H1 (cell line): ENCODE results near the gene ASTN2. TPM values are rescaled to one million over a fixed set of nuclear protein-coding genes. Genes with fewer than 3 reads are reported as not detected.

Source experiments
- CTCF ChIA-PET: fragments of 300-600 bp; sonication (Branson Sonifier 250); formaldehyde crosslinking; loops from one replicate; lab custom pipeline; 2021; ENCODE audit not compliant: partially characterized antibody; lab: Charles Lee
- POLR2A ChIA-PET: fragments of 300-600 bp; sonication (Branson Sonifier 250); formaldehyde crosslinking; loops from one replicate; lab custom pipeline; 2021; ENCODE audit warnings: inconsistent platforms; ENCODE audit not compliant: partially characterized antibody; lab: Charles Lee
- DNase-seq, 2 experiments: peaks; one replicate each; pipeline versions ENCODE4 v3.0.0 to v3.0.0-alpha.2; 2010 to 2022; ENCODE audit warnings: low spot score in 2 of 2, low read depth in 1 of 2, mixed read lengths in 1 of 2
- FAIRE-seq: peaks from 2 replicates; lab custom pipeline; 2011; peaks lifted over from hg19 to GRCh38; lab: Jason Lieb, UNC
- H2AFZ ChIP-seq: 2 replicates; pipeline ENCODE4 v1.8.1; 2012; ENCODE audit warnings: low read length, inconsistent platforms
- H2AK5ac ChIP-seq: 2 replicates; pipeline ENCODE4 v1.6.1; 2013; ENCODE audit warnings: low read depth, low read length
- H2BK120ac ChIP-seq: replicated peaks from 2 replicates; pipeline ENCODE3; 2013; ENCODE audit warnings: low read depth, low read length, inconsistent platforms
- H2BK12ac ChIP-seq: 2 replicates; pipeline ENCODE4 v1.6.1; 2013; ENCODE audit warnings: low read depth, low read length
- H2BK15ac ChIP-seq: 2 replicates; pipeline ENCODE4 v1.6.1; 2013; ENCODE audit warnings: low read length
- H2BK20ac ChIP-seq: 2 replicates; pipeline ENCODE4 v1.6.1; 2013; ENCODE audit warnings: low read length
- H2BK5ac ChIP-seq: 2 replicates; pipeline ENCODE4 v1.6.1; 2013; ENCODE audit warnings: low read depth, low read length
- H3K14ac ChIP-seq: 2 replicates; pipeline ENCODE4 v1.6.1; 2013; ENCODE audit warnings: inconsistent platforms; ENCODE audit not compliant: insufficient read length
- H3K18ac ChIP-seq: 2 replicates; pipeline ENCODE4 v1.6.1; 2013; ENCODE audit warnings: low read length; ENCODE audit errors: extremely low read depth
- H3K23ac ChIP-seq: 2 replicates; pipeline ENCODE4 v1.6.1; 2013; ENCODE audit warnings: inconsistent platforms; ENCODE audit not compliant: insufficient read length
- H3K23me2 ChIP-seq: 2 replicates; pipeline ENCODE4 v1.6.1; 2013; ENCODE audit warnings: low read depth, low read length
- H3K27ac ChIP-seq: 2 replicates; pipeline ENCODE4 v1.6.1; 2011; ENCODE audit warnings: low read depth, low read length, inconsistent platforms
- H3K27me3 ChIP-seq, 4 experiments: replicated peaks in 1 of 4; 1 replicate in 1 of 4; 2 replicates in 3 of 4; pipeline versions ENCODE4 v1.6.1 to v1.8.1; 2011 to 2013; ENCODE audit warnings: low read length in 3 of 4, mild to moderate bottlenecking in 3 of 4, inconsistent platforms in 2 of 4, mixed read lengths in 2 of 4, moderate library complexity in 1 of 4; ENCODE audit not compliant: control insufficient read depth in 3 of 4, insufficient read depth in 3 of 4; ENCODE audit errors: extremely low read depth in 1 of 4
- H3K36me3 ChIP-seq, 4 experiments: 2 replicates each; pipeline versions ENCODE4 v1.6.1 to v1.8.1; 2011 to 2013; ENCODE audit warnings: mild to moderate bottlenecking in 4 of 4, low read length in 3 of 4, moderate library complexity in 2 of 4, control low read depth in 1 of 4, inconsistent platforms in 1 of 4; ENCODE audit not compliant: insufficient read depth in 4 of 4, control insufficient read depth in 2 of 4
- H3K4ac ChIP-seq: replicated peaks from 2 replicates; pipeline ENCODE3; 2013; ENCODE audit warnings: low read length, low read depth, mixed read lengths, inconsistent platforms; ENCODE audit not compliant: insufficient read length
- H3K4me1 ChIP-seq, 4 experiments: replicated peaks in 1 of 4; 1 replicate in 1 of 4; 2 replicates in 3 of 4; pipeline versions ENCODE4 v1.6.1 to v1.8.1; 2011 to 2013; ENCODE audit warnings: low read length in 3 of 4, inconsistent platforms in 2 of 4, mixed read lengths in 1 of 4; ENCODE audit not compliant: insufficient read depth in 4 of 4, control insufficient read depth in 3 of 4
- H3K4me2 ChIP-seq, 2 experiments: 2 replicates each; pipeline versions ENCODE4 v1.6.1 to v1.8.1; 2011 to 2013; ENCODE audit warnings: low read depth in 2 of 2, low read length in 2 of 2, control low read depth in 1 of 2, inconsistent platforms in 1 of 2, mild to moderate bottlenecking in 1 of 2; ENCODE audit not compliant: insufficient read depth in 1 of 2
- H3K4me3 ChIP-seq, 4 experiments: fragments of 200-600, 300-600 bp in 1 of 4; sonication (generic), shearing (Covaris generic), sonication (Bioruptor Twin) in 1 of 4; 2 replicates each; pipeline versions ENCODE4 v1.5.1 to v1.8.1; 2011 to 2016; ENCODE audit warnings: low read length in 4 of 4, low read depth in 3 of 4, control low read depth in 2 of 4, inconsistent platforms in 2 of 4, mild to moderate bottlenecking in 2 of 4, mixed read lengths in 1 of 4, moderate library complexity in 1 of 4; ENCODE audit not compliant: insufficient read depth in 2 of 4; ENCODE audit errors: extremely low read depth in 1 of 4
- H3K56ac ChIP-seq: replicated peaks from 2 replicates; pipeline ENCODE3; 2013; ENCODE audit warnings: low read depth, mild to moderate bottlenecking, mixed read lengths, low read length, inconsistent platforms; ENCODE audit not compliant: insufficient read length
- H3K79me1 ChIP-seq: 2 replicates; pipeline ENCODE4 v1.6.1; 2013; ENCODE audit warnings: low read depth, low read length, control low read depth
- H3K79me2 ChIP-seq, 2 experiments: 2 replicates each; pipeline versions ENCODE4 v1.6.1 to v1.8.1; 2012 to 2013; ENCODE audit warnings: low read length in 2 of 2, mild to moderate bottlenecking in 2 of 2, inconsistent platforms in 1 of 2; ENCODE audit not compliant: insufficient read depth in 2 of 2, control insufficient read depth in 1 of 2
- H3K9ac ChIP-seq, 4 experiments: replicated peaks in 1 of 4; 1 replicate in 1 of 4; 2 replicates in 3 of 4; pipeline versions ENCODE4 v1.6.1 to v1.8.1; 2011 to 2013; ENCODE audit warnings: low read depth in 3 of 4, low read length in 3 of 4, control low read depth in 2 of 4, mild to moderate bottlenecking in 2 of 4, moderate library complexity in 2 of 4, inconsistent platforms in 1 of 4; ENCODE audit errors: extremely low read depth in 1 of 4
- H3K9me3 ChIP-seq, 2 experiments: 2 replicates each; pipeline versions ENCODE4 v1.6.1 to v1.8.1; 2012 to 2013; ENCODE audit warnings: mild to moderate bottlenecking in 2 of 2, moderate library complexity in 2 of 2, control low read depth in 1 of 2, inconsistent platforms in 1 of 2, low read depth in 1 of 2, low read length in 1 of 2, mixed read lengths in 1 of 2; ENCODE audit not compliant: insufficient read depth in 2 of 2
- H4K20me1 ChIP-seq, 2 experiments: replicated peaks in 1 of 2; 2 replicates each; pipeline versions ENCODE3 to v1.8.1; 2011 to 2013; ENCODE audit warnings: inconsistent platforms in 2 of 2, low read length in 2 of 2, mild to moderate bottlenecking in 1 of 2; ENCODE audit not compliant: insufficient read depth in 2 of 2, control insufficient read depth in 1 of 2
- H4K5ac ChIP-seq: 2 replicates; pipeline ENCODE4 v1.6.1; 2013; ENCODE audit warnings: low read length, low read depth, mixed read lengths, inconsistent platforms; ENCODE audit not compliant: insufficient read length
- H4K8ac ChIP-seq: 2 replicates; pipeline ENCODE4 v1.8.0; 2013; ENCODE audit warnings: mild to moderate bottlenecking, moderate library complexity, low read length, inconsistent platforms; ENCODE audit not compliant: insufficient read depth; ENCODE audit errors: extremely low read depth
- H4K91ac ChIP-seq: replicated peaks from 2 replicates; pipeline ENCODE3; 2013; ENCODE audit warnings: low read length, mixed read lengths, inconsistent platforms; ENCODE audit not compliant: insufficient read length
- CHD1 ChIP-seq: IDR thresholded peaks from 2 replicates; pipeline ENCODE4 v1.6.1; 2012; ENCODE audit warnings: low read depth, low read length, improper control_type of control experiment
- EGR1 ChIP-seq: IDR thresholded peaks from 2 replicates; pipeline ENCODE4 v1.6.1; 2011; ENCODE audit warnings: low read depth, low read length, borderline replicate concordance
- PHF8 ChIP-seq: fragments of 200-600 bp; sonication (generic); conservative IDR thresholded peaks from 2 replicates; pipeline ENCODE4 v1.7.1; 2012; ENCODE audit warnings: low read depth, mild to moderate bottlenecking, inconsistent platforms, low read length, moderate library complexity
- SIRT6 ChIP-seq: IDR thresholded peaks from one replicate; pipeline ENCODE4 v1.7.1; 2012; ENCODE audit warnings: low read length, inconsistent platforms
- SRF ChIP-seq: IDR thresholded peaks from 2 replicates; pipeline ENCODE4 v1.6.1; 2011; ENCODE audit warnings: mild to moderate bottlenecking, low read depth, low read length, moderate library complexity
- WGBS, 2 experiments: shearing (Covaris generic) in 1 of 2; methylation state at CpG; one replicate each; pipeline versions ENCODE4 v1.1.6 to v1.1.7; 2013 to 2015; ENCODE audit warnings: low lambda C conversion rate in 2 of 2, mixed read lengths in 2 of 2, inconsistent platforms in 1 of 2, low coverage in 1 of 2, missing lambda C conversion rate in 1 of 2; ENCODE audit not compliant: insufficient replicate concordance in 2 of 2, insufficient coverage in 1 of 2, insufficient read length in 1 of 2; ENCODE audit errors: extremely low coverage in 1 of 2, missing lambda C conversion rate in 1 of 2; 5-methylcytosine and 5-hydroxymethylcytosine counted together
- polyA plus RNA-seq, 7 experiments: library from polyadenylated mRNA; depleted of rRNA in 3 of 7; stranded (reverse) in 5 of 7; unstranded in 2 of 7; fragments of >200 nt in 5 of 7; fragments of 200-250 nt in 2 of 7; gene quantifications; 1 replicate in 5 of 7; 2 replicates in 1 of 7; 4 replicates in 1 of 7; pipeline versions ENCODE4 v1.2.1 to v1.2.3, GENCODE V29; 2011 to 2013; ENCODE audit warnings: missing spikeins in 2 of 7, mixed read lengths in 2 of 7
- total RNA-seq: library from RNA; stranded (reverse); fragmentation: NEBNext Ultra II Directional; extraction: Animal tissue kit (Norgen Biotek cat#: 25700); gene quantifications from 2 replicates; pipeline ENCODE4 v1.2.1, GENCODE V29; 2021

ASTN2 gene
- total and polyA plus RNA-seq, 2 of the 8 experiments (the other 6 are each of a cell fraction or from before 2014, with no cell fraction given) = 8.2 to 13.7 TPM

DNA sequence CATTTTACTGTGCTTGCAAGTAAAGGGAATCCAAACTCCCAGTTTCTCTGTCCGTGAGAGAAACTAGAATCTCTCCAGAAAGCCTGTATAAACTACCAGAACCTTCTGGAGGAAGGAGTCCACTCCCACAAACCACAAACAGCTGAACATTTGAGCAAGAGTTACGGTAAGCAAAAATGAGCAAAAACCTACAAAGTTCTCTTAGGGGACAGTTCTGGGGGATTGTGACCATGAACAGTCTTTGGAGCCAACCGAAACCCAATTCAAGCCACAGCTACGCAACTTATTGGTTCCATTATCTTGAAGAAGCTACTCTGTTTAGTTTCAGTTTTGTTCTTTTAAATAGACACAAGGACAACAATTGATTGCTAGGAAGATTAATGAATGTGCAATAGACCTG is 330.6 kb downstream of the ASTN2 start:
- Histone ChIP-seq H3K27ac (no peak overlapping the region), H2BK12ac (no peak overlapping the region), H4K5ac (no peak overlapping the region), H4K20me1 (no peaks in the 10 kb centered on the region), H3K23ac (no peak overlapping the region), H3K4me2 (no peak overlapping the region), H3K56ac (no peak overlapping the region), H3K79me2 (no peaks in the 10 kb centered on the region), H3K9me3 (no peaks in the 10 kb centered on the region), H2AFZ (no peak overlapping the region), H3K27me3 (no peaks in the 10 kb centered on the region; a peak in 2 of 7 replicates), H3K14ac (no peak overlapping the region), H2BK120ac (no peak overlapping the region), H3K4me3 (no peak overlapping the region), H2BK15ac (no peak overlapping the region), H3K4ac (no peak overlapping the region), H3K18ac (no peak overlapping the region), H3K4me1 (peaks cover 0 to 18% (median 12%) of the 10 kb centered on the region in 4 experiments; a peak in 5 of 7 replicates), H3K23me2 (no peaks in the 10 kb centered on the region), H2BK20ac (no peak overlapping the region), H4K8ac (no peak overlapping the region), H3K9ac (no peak overlapping the region), H4K91ac (no peak overlapping the region), H3K79me1 (no peaks in the 10 kb centered on the region), H3K36me3 (no peaks in the 10 kb centered on the region), H2BK5ac (no peak overlapping the region), H2AK5ac (no peak overlapping the region)
- DNase-seq (no peak), FAIRE-seq (no peak)
- TF ChIP-seq SRF (no peak), CHD1 (no peak), SIRT6 (no peak), PHF8 (no peak), EGR1 (no peak)
- ChIA-PET CTCF (interaction anchor here (0.7 to 1.9 kb wide), 10 partner anchors 8 to 364 kb away, joined by 3 to 7 read pairs (median 3); no protein-coding TSS in a partner anchor), POLR2A (no interaction called here)
- 94% methylated on average over 4 of the region's 4 CpGs; no CpG with 5 or more reads in 1 of the 2 experiments for WGBS, 2 experiments
